SKM-1 (cell line): ENCODE results near the gene COL8A1.

Experiments used
- DNase-seq: peaks from one replicate; lab custom pipeline; 2025; ENCODE audit not compliant: unreplicated experiment; lab: John Stamatoyannopoulos, UW

COL8A1 gene

GRCh38 chr3:99669879-99670555 lies 31.6 kb downstream of the COL8A1 start:
- no peak for DNase-seq

DNA sequence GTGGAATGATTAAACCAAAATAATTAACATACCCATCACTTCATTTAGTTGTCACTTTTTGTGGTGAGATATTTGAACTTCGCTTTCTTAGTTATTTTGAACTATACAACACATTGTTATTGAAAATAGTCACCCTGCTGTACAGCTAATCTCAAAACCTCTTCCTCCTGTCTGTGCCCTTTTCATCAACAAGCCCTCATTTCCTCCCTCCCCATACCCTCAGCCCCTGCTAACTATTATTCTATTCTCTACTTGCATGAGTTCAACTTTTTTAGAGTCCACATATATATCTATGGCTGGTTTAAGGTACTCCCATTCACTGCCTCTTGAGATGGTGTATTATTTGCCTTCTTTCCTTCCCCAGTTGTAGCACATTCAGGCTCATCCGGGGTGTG lies 32.2 kb downstream of the COL8A1 start:
- no peak for DNase-seq

GRCh38 chr3:99674086-99674789 lies 35.8 kb downstream of the COL8A1 start:
- no peak for DNase-seq

- no peak for DNase-seq
Measured at GRCh38 chr3:99678023-99678422, 39.6 kb downstream of the COL8A1 start.

DNA sequence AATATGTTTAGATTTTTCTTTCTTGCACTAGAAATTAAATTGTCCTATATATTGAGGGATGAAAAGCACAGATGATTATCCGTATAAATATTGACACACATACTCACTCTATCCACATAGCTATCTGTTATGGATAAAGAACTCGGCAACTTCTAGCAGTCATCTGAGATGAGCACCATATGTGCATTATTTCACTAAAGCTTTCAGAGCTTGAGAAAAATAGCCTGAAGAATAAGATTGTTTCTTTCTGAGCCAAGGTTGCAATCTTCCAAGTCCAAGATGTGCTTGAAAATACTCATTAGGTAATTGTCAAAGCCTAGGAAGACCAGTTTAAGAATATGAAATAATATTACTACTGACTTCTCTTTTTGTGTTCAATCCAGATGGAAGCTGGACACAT lies 40.5 kb downstream of the COL8A1 start:
- DNase-seq = no peak

DNA sequence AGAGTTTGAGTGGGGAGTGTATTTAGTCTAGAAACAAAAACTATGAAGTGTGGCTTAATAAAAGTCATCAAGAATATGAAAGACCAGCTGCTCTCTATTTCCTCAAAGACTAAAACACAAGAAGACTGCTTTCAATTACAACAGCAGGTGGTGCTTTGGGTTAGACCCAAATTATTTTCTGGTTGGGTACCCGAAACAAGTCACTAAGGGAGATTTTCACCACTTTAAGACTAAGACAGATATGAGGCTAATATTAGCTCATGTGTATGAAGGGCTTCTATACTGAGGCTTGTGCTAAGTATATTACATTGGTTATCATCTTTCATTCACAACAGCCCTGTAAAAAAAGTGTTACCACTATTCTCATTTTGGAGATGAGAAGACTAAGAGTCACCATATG lies 43.1 kb downstream of the COL8A1 start:
- DNase-seq = no peak

DNA sequence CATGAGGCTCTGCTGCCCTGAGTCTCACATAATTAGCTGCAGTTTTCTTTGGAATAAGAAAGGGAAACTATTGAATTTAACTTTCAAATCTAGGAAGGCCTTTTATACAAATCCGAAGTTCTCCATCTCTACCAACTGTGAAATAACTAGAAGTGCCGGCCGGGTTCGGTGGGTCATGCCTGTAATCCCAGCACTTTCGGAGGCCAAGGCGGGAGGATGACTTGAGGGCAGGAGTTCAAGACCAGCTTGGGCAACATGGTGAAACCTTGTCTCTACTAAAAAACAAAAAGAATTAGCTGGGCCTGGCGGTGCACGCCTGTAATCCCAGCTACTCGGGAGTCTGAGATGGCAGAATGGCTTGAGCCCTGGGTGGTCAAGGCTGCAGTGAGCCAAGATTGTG lies 43.6 kb downstream of the COL8A1 start:
- no peak for DNase-seq

DNA sequence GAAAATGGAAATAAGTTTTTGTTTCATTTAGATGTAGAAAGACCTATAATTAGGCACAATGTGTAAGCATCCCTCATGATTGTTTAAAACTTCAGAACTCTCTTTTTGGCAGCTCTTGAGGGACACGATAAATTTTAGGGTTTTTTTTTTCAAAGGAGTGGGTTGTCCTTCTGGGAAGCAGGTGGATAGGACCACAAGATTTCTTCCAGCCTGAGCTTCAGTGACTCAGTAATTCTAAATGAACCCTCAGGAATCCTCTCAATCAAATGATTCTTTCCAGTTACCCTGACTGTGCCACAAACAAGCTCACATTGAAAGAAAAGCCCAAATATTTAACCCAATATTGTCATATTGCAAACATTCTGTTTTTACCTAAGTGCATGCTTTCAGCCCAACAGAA lies 45.1 kb downstream of the COL8A1 start:
- no peak for DNase-seq

GRCh38 chr3:99683876-99684275 lies 45.5 kb downstream of the COL8A1 start:
- DNase-seq = no peak

DNA sequence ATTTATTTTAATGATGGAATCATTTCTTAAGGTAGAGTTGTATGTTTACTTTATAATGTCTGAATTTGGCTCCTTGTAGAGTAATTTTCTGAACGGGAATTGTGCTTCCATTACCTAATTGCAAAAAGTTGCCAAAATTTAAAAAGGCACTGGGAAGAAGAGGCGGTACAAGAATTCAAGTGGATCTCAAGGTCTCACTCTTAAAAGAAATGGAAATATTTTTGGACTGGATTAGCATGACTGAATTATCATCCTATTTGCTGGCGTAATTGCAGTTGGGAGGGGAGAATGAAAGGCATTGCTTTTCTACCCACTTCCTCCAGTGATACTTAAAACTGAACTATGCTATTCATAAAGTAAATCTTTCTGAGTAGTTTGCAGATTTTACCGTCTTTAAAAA lies 46.2 kb downstream of the COL8A1 start:
- no peak for DNase-seq

GRCh38 chr3:99686469-99686868 lies 48.1 kb downstream of the COL8A1 start:
- DNase-seq = no peak

- DNase-seq = peak; percentile 32
Measured at GRCh38 chr3:99686955-99687612, 48.7 kb downstream of the COL8A1 start.

DNA sequence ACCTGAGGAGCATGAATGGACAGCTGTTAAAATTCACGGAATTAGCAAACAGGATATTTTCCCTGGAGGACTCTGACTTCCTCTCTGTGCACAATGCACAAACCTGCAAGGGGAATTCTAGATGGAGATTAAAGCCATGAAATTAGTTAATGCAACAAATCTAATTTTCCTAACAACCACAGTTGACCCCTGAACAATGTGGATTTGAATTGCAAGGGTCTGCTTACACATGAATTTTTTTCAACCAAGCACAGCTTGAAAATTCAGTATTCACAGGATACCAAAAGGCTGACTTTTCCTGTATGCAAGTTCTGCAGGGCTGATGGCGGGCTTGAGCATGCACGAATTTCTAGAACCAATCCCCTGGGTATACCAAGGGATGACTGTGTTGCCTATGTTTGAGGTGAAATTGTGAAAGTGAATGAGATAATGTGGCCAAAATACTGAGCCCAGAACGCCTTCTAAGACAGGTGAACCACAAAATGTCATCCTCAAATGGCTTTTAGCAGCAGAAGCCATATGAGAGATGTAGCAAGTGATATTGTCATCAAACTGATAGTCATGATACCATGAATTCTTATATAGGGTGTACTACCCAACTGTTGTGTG lies 52.5 kb downstream of the COL8A1 start:
- no peak for DNase-seq

GRCh38 chr3:99693636-99694035 lies 55.2 kb downstream of the COL8A1 start:
- no peak for DNase-seq

DNA sequence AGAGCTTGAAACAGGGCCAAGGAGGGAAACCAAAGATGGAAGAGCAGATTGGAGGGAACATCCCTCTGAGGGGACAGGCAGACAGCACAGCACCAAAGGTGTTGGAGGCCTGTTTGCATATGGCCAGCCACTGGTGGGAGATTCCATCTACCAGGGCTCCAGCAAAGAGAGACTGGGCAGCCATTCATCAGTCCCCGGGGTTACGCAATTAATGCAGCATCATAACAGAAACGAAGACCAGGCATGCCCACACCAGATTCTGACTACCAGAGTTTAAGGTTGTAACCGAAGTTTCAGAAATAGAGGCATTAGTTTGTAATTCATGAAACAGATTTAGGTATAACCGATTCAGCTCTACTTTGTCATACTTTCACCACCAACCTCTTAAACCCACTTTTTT lies 58.1 kb downstream of the COL8A1 start:
- no peak for DNase-seq

DNA sequence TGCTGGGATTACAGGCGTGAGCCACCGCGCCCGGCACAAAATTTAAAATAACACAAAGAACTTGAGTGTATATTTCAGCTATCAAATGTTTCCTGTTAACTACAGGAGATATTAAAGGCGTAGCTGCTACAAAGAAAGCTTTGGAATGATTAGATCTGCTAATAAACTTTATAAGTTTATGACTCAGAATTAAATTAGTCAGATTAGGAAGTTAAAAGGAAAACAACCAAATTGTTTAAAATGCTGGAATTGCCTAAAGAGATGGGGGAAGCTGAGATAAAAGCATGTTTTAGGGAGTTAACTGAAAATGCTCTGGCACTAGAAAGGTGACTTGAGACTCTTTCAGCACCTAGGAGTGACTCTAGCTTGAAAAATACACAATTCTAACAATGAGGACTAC lies 58.9 kb downstream of the COL8A1 start:
- no peak for DNase-seq

DNA sequence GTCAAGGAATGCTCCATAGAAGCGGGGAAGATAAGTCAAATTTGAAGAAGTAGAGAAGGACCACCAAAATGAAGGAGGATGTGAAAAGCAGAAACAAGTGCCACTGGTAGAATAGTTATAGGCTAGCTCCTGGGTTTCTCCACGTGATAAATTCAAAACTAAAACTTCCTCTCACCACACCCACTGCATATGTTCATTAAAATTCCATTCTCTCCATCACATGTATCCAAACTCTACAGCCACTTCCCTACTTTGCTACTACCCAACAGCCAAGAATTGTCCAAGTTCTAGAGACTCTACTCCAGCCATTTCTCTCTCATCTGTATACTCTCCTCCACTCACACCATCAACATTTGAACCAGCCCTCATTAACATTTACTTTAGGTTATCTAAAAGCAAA lies 60.5 kb downstream of the COL8A1 start:
- no peak for DNase-seq

DNA sequence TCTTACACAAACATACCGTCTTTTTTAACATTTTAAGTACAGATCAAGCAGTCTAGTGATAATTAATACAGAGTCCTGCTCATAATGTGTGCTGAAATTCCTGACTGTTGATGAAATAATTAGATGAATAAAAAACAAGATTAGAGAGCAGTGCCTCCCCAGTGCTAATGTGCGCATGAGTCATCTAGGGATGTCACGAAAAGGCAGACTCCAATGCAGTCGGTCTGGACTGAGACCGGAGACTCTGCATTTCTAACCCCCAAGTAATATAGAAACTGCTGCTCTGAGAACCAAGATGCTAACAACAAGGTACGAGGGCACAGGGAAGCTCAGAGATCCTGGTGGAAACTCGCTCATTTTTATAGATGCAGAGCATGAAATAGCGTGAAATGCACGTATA lies 61.4 kb downstream of the COL8A1 start:
- no peak for DNase-seq

DNA sequence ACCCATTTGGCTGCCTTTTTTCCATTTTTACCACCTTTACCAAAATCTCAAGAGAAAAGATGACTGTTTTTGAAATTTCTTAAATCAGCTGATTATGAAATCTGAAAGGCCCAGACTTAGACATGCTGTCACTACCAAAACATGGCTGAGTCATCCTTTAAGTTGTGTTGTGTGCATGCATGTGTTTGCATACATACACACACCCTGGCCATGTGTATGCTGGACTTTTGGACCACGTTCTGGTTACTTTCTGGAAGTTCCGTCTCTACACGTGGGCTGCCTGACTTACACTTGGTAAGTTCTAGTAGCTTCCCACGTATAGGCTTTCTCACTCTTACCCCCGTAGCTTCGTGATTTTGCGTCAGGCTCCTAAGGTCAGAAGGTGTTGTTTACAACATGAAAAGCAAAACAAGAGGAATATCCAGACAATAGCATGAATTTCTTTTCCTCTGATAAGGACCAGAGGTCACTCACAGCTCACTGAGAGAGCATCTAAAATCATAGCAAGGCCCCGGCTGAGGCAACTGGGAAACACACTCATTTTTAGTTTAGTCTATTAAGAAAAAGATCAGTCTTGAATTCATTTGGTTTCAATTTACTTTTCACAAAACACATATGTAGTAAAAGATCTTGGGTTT lies 62.4 kb downstream of the COL8A1 start:
- no peak for DNase-seq

GRCh38 chr3:99702953-99703943 lies 64.9 kb downstream of the COL8A1 start:
- DNase-seq = no peak
